ENCODE data around the gene FTCD.
A peak's percentile ranks its signal among the peaks of the same experiment; 100 is the strongest.
"Not testable (repeated sequence)": the region's sequence is repeated elsewhere in the genome, so short reads cannot be mapped to it uniquely, and the experiment has no call there.

The FTCD gene

GRCh38 chr21:46152927-46153246 lies 2.5 kb downstream of the FTCD start:
- DNase-seq, result no peak

GRCh38 chr21:46151989-46152926 lies 3.1 kb downstream of the FTCD start:
- no peak for DNase-seq

DNA sequence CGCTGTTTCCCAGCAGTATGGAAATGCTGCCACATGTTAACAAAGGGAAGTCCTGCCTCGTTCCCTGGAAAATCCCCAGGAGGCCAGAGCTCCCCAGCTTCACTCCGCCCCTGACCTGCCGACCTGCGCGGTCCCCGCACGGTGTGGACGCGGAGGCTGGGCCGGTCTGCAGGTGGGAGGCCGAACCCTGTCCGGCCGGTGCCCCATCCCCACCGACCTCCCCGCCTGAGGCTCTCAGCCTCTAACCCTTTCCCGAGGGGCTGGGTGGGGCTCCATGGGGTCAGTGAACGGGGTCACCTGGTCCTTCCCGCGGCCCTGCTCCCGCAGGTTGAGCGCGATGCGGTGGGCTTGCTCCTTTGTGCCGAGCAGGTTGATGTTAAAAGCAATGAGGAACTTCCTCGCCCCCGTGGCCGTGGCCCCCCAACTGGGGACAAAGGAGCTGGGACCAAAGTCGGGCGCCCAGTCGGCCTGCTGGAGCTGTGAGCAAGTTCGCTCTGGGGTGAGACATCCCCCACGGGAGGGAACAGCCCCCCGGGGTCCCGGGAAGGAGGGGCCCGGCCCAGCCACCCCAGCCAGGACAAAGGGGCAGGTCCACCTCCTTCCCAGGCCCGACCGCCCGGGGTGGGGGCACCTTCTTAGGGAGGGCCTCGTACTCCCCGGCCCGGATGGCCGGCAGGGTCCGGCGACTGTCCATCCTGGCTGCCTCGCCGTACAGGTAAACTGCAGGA lies 4.0 kb downstream of the FTCD start:
- DNase-seq, result no peak

DNA sequence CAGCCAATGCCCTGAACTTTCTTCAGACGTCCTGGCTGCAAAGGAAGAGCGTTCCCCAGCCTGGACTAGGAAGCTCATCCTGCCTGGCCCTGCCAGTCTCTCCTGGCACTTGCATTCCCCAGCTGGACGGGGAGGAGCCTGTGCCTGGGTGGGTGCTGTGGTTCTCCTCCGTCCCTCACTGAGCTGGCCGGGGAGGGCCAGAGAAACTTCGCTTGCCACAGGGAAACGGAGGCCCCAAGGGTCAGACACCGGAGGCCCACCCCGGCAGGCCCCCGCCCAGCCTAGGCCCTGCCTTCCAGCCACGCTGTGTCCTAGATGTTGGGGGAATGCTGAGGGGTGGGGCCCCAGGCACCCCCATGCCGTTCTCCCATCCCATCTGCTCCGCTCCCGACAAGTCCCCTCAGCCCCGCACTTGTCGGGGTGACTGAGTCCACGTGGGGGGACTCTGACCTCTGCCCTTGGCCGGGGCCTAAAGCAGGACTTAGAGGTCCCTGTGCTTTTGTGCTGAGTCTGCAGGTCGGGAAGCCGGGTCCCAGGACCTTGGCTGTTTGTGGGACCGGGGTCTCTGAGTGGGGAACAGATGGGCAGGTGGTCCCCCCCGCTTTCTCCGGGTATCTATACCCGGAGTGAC lies 4.8 kb downstream of the FTCD start:
- no peak for DNase-seq

DNA sequence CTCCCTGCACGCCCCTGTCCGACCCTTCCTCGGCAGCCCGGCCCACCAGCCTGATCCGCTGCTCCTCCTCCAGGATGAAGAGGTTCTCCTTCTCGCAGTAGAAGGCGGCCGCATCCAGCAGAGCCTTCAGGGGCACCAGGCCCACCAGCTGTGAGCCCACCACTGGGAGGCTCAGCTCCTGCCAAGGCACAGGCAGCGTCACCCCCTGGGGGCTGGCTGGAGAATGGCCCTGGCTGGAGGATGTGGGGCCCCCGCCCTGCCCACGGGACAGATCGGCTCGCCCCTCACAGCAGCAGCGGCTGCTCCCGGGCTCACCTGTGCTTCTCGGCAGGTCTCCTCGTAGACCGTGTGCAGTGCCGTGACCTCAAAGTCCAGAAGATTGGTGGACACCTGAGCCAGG lies 5.3 kb downstream of the FTCD start:
- DNase-seq, result no peak

DNA sequence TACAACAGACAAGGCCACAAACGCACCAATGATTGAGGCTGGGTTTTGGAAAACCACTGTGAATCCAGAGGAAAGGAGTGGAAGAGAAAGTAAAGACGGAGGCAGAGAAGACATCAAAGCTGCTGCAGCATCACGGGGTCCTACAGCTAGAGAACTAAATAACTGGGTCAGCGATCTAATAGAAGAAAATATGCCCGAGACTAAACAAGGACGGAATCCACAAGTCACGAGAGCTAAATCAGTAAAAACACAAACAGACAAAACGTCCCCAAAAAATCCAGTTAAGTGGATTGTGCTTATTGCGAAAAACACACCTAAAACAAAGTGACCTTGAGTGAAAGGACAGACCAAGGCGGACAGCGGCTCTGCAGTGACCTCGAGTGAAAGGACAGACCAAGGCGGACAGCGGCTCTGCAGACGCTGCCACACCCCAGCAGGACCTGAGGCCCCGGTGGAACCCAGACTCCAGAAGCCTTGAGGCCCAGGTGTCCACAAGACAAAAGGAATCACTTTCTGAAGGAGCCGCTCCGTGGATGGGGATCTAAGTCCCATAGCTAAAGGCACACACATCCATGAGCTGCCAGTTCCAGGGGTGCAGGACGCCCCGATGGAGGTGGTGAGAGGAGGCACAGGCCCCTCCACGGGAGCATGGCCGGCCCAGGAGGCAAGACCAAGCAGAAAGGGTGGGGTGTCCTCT lies 6.0 kb downstream of the FTCD start:
- DNase-seq, result no peak

- no peak for DNase-seq
Observed at GRCh38 chr21:46148106-46148505, 7.3 kb downstream of the FTCD start.

DNA sequence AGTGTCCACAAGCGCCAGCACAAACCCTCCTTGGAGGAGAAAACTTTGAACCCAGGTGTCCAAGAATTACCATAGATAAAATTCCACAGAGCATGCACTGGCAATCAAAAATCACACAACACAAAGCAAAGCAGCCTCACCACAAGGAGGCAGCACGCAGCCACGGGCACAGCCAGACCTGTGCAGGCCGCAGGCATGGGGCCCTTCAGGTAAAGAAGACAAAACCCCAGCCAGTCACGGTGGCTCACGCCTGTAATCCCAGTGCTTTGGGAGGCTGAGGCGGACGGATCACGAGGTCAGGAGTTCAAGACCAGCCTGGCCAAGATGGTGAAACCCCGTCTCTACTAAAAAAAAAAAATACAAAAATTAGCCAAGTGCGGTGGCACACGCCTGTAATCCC lies 8.0 kb downstream of the FTCD start:
- not testable (repeated sequence) for DNase-seq

DNA sequence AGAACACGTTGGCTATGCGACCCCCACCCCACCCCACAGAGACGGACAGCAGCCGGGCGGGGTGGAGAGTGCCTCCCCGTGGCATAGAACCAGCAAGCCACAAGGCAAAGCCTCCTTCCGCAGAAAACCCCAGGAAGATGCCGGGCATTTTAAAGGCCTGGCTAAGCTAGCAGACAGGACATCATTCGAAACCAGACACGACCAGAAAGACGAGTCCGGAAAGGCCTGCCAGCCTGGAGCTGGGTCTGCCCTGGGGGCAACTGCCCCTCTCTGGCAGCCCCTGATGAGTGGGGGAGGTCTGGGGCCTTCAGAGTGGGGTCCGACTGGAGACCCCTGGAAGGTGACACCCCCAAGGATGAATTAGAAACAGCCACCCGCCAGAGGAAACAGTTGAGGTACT lies 8.5 kb downstream of the FTCD start:
- DNase-seq, result no peak

GRCh38 chr21:46145840-46146691 lies 9.3 kb downstream of the FTCD start:
- DNase-seq, result no peak

DNA sequence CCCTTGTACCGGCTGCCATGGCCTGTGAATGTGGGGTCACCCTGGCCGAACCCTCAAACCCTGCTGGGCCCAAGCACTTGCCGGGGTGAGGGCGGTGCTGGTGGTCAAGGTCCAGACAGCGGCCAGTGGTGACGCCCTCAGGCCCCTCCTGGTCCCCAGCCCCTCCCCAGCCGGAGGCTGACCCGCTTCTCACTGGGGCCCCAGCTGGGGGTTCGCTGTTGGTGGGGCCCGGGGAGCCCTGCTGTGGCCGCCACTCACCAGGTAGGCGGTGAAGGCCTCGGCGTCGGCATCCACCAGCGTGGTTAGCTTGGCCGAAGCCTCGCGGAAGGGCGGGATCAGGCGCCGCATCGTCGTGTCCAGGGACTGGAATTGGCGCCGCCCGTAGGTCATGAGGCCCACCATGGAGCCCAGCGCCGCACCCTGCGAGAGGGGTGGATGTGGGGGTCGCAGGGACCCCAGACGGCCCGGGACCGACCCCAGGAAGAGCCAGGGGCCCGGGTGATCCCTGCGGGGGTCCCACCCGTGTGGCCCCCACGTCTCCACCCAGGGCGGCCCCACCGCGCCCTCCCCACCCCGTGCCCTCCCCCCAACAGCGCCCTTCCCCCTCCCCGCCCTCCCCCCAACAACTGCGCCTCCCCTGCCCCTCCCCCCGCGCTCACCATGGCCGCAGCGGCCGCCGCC lies 10.1 kb downstream of the FTCD start:
- no peak for DNase-seq

GRCh38 chr21:46144464-46145070 lies 10.8 kb downstream of the FTCD start:
- DNase-seq, result peak in 1 of 14 donors; percentile 8

- DNase-seq, result no peak
Observed at GRCh38 chr21:46142582-46143473, 12.6 kb downstream of the FTCD start.

- DNase-seq, result no peak
Observed at GRCh38 chr21:46141767-46142581, 13.4 kb downstream of the FTCD start.

- not testable (repeated sequence) for DNase-seq
Observed at GRCh38 chr21:46140352-46141003, 14.9 kb downstream of the FTCD start.

- DNase-seq, result no peak
Observed at GRCh38 chr21:46139686-46140085, 15.7 kb downstream of the FTCD start.

GRCh38 chr21:46138383-46138970 lies 16.9 kb downstream of the FTCD start:
- no peak for DNase-seq

- DNase-seq, result no peak
Observed at GRCh38 chr21:46137908-46138307, 17.5 kb downstream of the FTCD start.
